HepG2 (cell line): ENCODE results near the gene BATF. TPM values are rescaled to one million over a fixed set of nuclear protein-coding genes. Genes with fewer than 3 reads are reported as not detected.
A peak's percentile ranks its signal among the peaks of the same experiment; 100 is the strongest.

Experiments
- AFF4 ChIP-seq: sonication (generic); formaldehyde crosslinking; IDR thresholded peaks from 2 replicates; pipeline ENCODE4 v1.4.0; 2020; ENCODE audit warnings: missing genetic modification reagents
- BHLHE40 ChIP-seq: IDR thresholded peaks from 2 replicates; pipeline ENCODE4 v1.6.1; 2011; ENCODE audit warnings: low read length, improper control_type of control experiment
- GABPA ChIP-seq, 2 experiments: IDR thresholded peaks; 2 replicates each; pipeline ENCODE4 v1.6.1; 2011 to 2016; ENCODE audit warnings: low read depth in 2 of 2, low read length in 1 of 2, missing biosample characterization in 1 of 2, missing genetic modification characterization in 1 of 2
- GFI1 ChIP-seq: sonication (generic); formaldehyde crosslinking; IDR thresholded peaks from 2 replicates; pipeline ENCODE4 v1.5.0; 2020; ENCODE audit warnings: missing genetic modification reagents, mild to moderate bottlenecking, borderline replicate concordance
- KMT2A ChIP-seq: sonication (generic); formaldehyde crosslinking; IDR thresholded peaks from 2 replicates; pipeline ENCODE4 v1.4.0; 2020; ENCODE audit warnings: missing genetic modification reagents
- MAX ChIP-seq: IDR thresholded peaks from 2 replicates; pipeline ENCODE4 v1.6.1; 2012; ENCODE audit warnings: inconsistent platforms
- NFYB ChIP-seq: sonication (generic); formaldehyde crosslinking; IDR thresholded peaks from 2 replicates; pipeline ENCODE4 v1.4.0; 2020; ENCODE audit warnings: missing genetic modification reagents
- RORA ChIP-seq: sonication (generic); formaldehyde crosslinking; IDR thresholded peaks from 2 replicates; pipeline ENCODE4 v1.5.0; 2020; ENCODE audit warnings: mild to moderate bottlenecking, missing genetic modification reagents, moderate library complexity
- SMC3 ChIP-seq: IDR thresholded peaks from 2 replicates; pipeline ENCODE4 v1.6.1; 2011; ENCODE audit warnings: low read length, improper control_type of control experiment
- ZBED4 ChIP-seq: sonication (generic); formaldehyde crosslinking; IDR thresholded peaks from 2 replicates; pipeline ENCODE4 v1.4.0; 2020; ENCODE audit warnings: missing genetic modification reagents, borderline replicate concordance
- ZFP36L1 ChIP-seq: sonication (generic); formaldehyde crosslinking; IDR thresholded peaks from 2 replicates; pipeline ENCODE4 v1.8.0; 2022; ENCODE audit warnings: mild to moderate bottlenecking, missing genetic modification reagents, moderate library complexity
- ZFP91 ChIP-seq: sonication (generic); formaldehyde crosslinking; IDR thresholded peaks from 2 replicates; pipeline ENCODE4 v1.9.0; 2022; ENCODE audit warnings: missing genetic modification reagents, mild to moderate bottlenecking, borderline replicate concordance
- ZKSCAN1 ChIP-seq: fragments of 150-350 bp; IDR thresholded peaks from 2 replicates; pipeline ENCODE4 v1.6.1; 2014; ENCODE audit warnings: low read length
- ZNF225 ChIP-seq: sonication (generic); formaldehyde crosslinking; IDR thresholded peaks from 2 replicates; pipeline ENCODE4 v1.4.0; 2020; ENCODE audit warnings: mild to moderate bottlenecking, missing genetic modification reagents
- ZNF275 ChIP-seq: sonication (generic); formaldehyde crosslinking; IDR thresholded peaks from 2 replicates; pipeline ENCODE4 v1.8.0; 2022; ENCODE audit warnings: missing genetic modification reagents, mild to moderate bottlenecking, inconsistent platforms, borderline replicate concordance
- ZNF773 ChIP-seq: sonication (generic); formaldehyde crosslinking; IDR thresholded peaks from 2 replicates; pipeline ENCODE4 v1.4.0; 2020; ENCODE audit warnings: missing genetic modification reagents, borderline replicate concordance
- ZSCAN12 ChIP-seq: sonication (generic); formaldehyde crosslinking; IDR thresholded peaks from 2 replicates; pipeline ENCODE4 v1.9.0; 2021; ENCODE audit warnings: mild to moderate bottlenecking, missing genetic modification reagents
- polyA plus RNA-seq, 8 experiments: library from polyadenylated mRNA; depleted of rRNA in 3 of 8; stranded (reverse) in 7 of 8; unstranded in 1 of 8; fragments of >200 nt; fragmentation: Illumina TruSeq in 4 of 8; extraction: Trizol in 4 of 8; gene quantifications; 2 replicates each; pipeline versions ENCODE4 v1.2.1 to v1.2.3, GENCODE V29; 2011 to 2016; ENCODE audit warnings: low read depth in 4 of 8, missing spikeins in 1 of 8, mixed read lengths in 1 of 8; ENCODE audit not compliant: insufficient read depth in 1 of 8
- total RNA-seq, 5 experiments: library from RNA; depleted of rRNA; stranded (reverse); fragments of >200 nt; fragmentation: Illumina TruSeq; extraction: Trizol; gene quantifications; 2 replicates each; pipeline ENCODE4 v1.2.3, GENCODE V29; 2016; ENCODE audit warnings: low read depth in 1 of 5

The BATF gene
- total and polyA plus RNA-seq, 2 of the 13 experiments (the other 11 are each of a cell fraction or from before 2014, with no cell fraction given) = 0.22 to 0.37 TPM

- TF ChIP-seq BHLHE40 = no peak
- 0 out of 2 replicates have a peak, but pooled peaks have one; percentile 49 for TF ChIP-seq ZNF225 (CRISPR knock-in tag)
- 0 out of 2 replicates have a peak, but pooled peaks have one; percentile 37 for TF ChIP-seq ZSCAN12 (CRISPR knock-in tag)
- 0 out of 2 replicates have a peak, but pooled peaks have one; percentile 3 for TF ChIP-seq ZBED4
- 0 out of 2 replicates have a peak, but pooled peaks have one; percentile 17 for TF ChIP-seq GFI1 (CRISPR knock-in tag)
- no peak for TF ChIP-seq NFYB (CRISPR knock-in tag)
- TF ChIP-seq RORA (CRISPR knock-in tag) = no peak
- no peak for TF ChIP-seq ZKSCAN1
- no peak for TF ChIP-seq MAX
- no peak for TF ChIP-seq AFF4
- TF ChIP-seq ZNF275 (CRISPR knock-in tag) = no peak
- TF ChIP-seq KMT2A (CRISPR knock-in tag) = peak; percentile 68; the same call in 1 of the 2 replicates
- TF ChIP-seq SMC3 = no peak; the same call in 1 of the 2 replicates
- TF ChIP-seq ZNF773 (CRISPR knock-in tag) = no peak
- 0 out of 2 replicates have a peak, but pooled peaks have one; percentile 17 for TF ChIP-seq ZFP91 (CRISPR knock-in tag)
- peak; percentile 36; the same call in 1 of the 2 replicates for TF ChIP-seq ZFP36L1
- no peak for TF ChIP-seq GABPA (IDR thresholded peaks at IDR 0.05; ENCODE audit: low read depth, low read length)
- TF ChIP-seq GABPA (CRISPR knock-in tag; IDR thresholded peaks at IDR 0.05; ENCODE audit: low read depth) = no peak
These were observed 56.6 kb downstream of the BATF start (continued) for GRCh38 chr14:75578786-75579337.
